SK-N-MC (cell line): ENCODE data around the gene WFDC11.

Experiments used
- EZH2 ChIP-seq: fragments of 200-600 bp; sonication (generic); IDR thresholded peaks from one replicate; pipeline ENCODE4 v1.6.1; 2017; ENCODE audit warnings: antibody characterized with exemption
- POLR2AphosphoS5 ChIP-seq: IDR thresholded peaks from 2 replicates; pipeline ENCODE4 v1.6.1; 2012; ENCODE audit warnings: mild to moderate bottlenecking, low read depth, low read length, borderline replicate concordance

- TF ChIP-seq POLR2AphosphoS5 (no peak), EZH2 (no peak)
Measured at GRCh38 chr20:45704969-45705637, 35.1 kb upstream of the WFDC11 start, which contains the start of gene WFDC10B.
